GM18858 (cell line): Measurements from ENCODE around the gene PCNX1.
"Not testable (repeated sequence)": the region's sequence is repeated elsewhere in the genome, so short reads cannot be mapped to it uniquely, and the experiment has no call there.

Experiments
- ATAC-seq: cut with Tn5 transposase; IDR thresholded peaks from one replicate; pipeline ENCODE4 v1.9.1; 2021; ENCODE audit not compliant: unreplicated experiment

The PCNX1 gene

DNA sequence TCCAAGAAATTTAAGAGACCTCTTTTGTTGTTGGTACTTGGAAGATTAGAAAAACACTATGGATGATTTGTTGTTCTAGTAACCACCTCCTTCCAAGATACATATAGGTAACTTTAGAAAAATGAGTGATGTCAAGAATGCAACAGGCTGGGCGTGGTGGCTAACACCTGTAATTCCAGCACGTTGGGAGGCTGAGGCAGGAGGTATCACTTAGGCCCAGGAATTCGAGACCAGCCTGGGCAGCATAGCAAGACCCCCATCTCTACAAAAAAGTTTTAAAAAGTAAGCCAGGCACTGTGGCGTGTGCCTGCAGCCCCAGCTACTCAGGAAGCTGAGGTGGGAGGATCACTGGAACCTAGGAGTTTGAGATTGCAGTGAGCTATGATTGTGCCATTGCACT, 97.8 kb downstream of the PCNX1 start:
- ATAC-seq = no peak

DNA sequence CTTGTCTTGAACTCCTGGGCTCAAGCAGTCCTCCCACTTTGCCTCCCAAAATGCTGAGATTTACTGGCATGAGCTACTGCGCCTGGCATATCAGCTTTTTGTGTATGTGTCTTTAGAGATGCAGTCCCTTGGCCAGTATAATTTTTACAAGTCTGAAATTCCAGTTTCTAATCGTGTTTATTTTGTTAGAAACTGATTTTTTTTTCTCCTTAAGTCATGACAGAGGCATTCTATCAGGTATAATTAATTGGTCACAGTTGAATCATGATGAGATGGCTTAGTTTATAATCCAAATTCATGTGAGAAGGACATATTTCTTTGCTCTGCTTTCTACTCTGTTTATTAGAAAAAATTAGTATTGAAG, 98.9 kb downstream of the PCNX1 start:
- no peak for ATAC-seq

DNA sequence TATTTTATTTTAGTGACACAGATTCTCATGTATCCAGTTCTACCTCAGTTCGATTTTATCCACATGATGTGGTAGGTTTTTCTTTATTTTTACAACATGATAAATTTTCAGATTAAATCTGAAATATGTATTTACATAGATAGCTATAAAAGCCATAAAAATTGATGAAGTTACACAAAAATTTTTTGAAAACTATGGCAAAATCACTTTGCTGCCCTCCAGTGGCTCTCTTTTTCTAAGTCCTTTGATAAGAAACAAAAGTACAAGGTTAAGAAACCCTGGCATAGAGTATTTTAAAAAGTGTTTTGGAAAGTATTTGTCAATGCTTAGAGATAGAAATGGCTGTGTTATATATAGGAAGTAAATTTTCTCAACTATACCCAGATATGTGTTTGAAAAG, 104.2 kb downstream of the PCNX1 start:
- no peak for ATAC-seq

DNA sequence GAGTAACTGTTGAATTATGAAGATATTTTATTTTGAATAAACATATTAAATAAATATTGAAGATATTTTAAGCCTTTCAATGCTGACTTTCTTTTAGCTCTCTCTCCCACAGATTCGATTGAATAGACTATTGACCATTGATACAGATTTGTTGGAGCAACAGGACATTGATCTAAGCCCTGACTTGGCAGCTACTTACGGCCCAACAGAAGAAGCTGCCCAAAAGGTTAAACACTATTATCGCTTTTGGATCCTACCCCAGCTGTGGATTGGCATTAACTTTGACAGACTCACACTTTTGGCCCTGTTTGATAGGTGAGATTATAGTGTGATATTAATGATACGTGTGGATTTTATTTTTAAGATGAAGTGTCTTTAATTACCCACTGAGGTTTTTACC, 105.6 kb downstream of the PCNX1 start:
- no peak for ATAC-seq

DNA sequence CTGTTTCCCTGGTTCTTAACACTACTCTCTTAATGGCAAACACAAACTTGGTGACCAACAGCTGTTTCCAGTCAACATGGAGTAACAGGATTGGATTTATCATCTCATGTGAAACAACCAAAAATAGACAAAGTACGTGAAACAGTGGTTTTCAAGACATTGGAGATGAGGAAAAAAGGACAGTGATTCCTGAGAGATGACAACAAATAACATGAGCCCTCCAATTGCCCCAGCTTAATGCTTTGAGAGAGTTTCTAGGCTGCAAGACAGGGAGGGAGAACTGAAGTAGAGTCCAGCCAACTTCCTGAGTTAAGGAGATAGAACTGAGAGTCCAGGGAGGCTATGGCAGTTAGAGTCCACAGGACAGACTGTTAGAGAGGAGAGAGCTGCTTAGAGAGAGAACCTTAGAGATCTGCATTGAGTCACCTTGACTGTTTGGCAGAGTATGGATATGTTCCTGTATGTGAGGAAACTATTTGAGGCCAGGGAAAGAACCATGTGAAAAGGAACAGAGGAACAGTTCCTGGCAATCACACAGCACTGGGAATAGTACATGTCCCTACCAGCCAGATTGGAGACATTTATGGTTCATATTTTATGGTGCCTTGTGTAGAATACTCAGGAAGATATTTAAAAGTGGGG, 106.4 kb downstream of the PCNX1 start:
- no peak for ATAC-seq

DNA sequence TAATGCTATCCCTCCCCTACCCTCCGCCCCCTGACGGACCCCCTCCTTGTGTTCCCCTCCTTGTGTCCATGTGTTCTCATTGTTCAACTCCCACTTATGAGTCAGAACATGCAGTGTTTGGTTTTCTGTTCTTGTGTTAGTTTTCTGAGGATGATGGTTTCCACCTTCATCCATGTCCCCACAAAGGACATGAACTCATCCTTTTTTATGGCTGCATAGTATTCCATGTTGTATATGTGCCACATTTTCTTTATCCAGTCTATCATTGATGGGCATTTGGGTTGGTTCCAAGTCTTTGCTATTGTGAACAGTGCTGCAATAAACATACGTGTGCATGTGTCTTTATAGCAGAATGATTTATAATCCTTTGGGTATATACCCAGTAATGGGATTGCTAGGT, 112.7 kb downstream of the PCNX1 start:
- ATAC-seq = not testable (repeated sequence)

DNA sequence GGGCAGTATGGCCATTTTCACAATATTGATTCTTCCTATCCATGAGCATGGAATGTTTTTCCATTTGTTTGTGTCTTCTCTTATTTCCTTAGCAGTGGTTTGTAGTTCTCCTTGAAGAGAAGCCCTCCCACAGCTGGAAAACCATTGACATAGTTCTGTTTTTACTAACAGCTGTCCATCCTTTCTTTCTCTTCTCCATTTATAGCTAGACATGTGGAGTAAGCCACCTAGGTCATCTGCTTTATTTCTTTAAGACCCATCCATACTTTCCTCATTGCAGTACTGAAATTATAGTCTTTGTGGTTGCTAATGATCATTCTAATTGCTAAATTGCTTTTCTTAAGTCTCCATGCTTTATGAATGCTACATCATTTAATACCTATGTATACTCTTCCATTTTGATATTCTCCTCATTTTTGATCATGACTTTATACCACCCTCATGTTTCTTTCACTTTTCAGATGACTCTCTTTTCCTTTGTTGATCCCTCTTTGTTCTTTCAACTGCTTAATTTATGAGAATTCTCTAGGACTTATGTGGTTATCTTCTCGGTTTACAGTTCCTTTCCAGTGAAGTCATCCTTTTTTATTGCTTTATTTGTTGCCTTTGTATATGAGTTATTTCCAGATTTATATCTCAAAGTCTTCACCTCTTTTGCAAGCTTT, 114.2 kb downstream of the PCNX1 start:
- ATAC-seq = no peak

DNA sequence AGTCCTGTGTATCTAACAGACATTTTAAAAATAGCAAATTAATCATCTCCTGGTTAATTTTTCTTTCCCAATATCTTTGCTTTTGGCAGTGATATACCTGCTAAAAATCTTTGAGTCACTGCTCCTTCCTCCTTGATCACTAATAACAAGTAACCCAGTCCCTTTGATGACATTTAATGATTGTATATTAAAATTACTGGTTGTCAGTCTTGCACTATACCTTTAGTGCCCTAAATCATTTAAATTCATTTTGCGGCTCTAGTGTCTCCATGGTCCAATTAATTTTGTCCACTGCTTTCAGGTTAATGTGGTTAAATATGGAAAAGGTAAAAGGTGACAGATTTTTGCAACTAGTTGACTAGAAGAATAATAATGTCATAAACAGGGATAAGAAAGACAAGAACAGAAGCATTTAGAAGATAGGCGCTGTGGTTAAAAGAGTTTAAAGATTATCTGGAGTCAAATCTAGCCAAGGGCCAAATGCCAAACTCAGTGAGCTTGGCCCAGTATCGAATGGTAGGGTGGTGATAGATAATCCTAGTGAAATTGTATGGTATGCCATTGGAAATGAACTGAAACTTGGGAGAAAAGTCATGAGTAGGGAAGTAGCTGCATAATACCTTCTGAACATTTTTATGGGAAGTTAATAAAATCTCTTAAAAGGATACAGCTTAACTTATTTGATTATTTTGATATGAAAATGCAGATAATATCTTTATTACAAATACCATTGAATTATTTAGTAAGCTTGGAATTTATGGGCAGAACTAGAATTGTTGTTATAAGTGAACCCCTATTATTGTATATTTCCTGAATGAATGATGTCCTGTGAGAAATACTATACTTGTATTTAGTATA, 115.0 kb downstream of the PCNX1 start:
- ATAC-seq = no peak

DNA sequence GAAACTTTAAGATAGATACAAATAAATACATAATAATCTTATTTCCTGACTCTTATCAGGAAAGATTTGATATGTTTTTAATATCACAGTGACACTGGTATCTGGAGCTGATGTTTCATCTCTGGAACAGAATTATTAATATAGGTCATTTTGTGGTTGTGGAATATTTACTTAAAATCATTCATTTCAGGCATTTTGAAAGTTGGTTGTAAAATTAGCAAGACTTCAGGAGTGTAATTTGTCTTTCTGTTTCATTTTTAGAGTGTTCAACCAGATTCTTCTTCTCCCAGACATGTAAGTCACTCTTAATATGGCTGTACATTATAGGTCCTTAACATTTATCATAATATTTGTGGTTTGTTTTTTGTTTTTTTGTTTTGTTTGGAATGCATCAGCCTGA, 115.7 kb downstream of the PCNX1 start:
- no peak for ATAC-seq

DNA sequence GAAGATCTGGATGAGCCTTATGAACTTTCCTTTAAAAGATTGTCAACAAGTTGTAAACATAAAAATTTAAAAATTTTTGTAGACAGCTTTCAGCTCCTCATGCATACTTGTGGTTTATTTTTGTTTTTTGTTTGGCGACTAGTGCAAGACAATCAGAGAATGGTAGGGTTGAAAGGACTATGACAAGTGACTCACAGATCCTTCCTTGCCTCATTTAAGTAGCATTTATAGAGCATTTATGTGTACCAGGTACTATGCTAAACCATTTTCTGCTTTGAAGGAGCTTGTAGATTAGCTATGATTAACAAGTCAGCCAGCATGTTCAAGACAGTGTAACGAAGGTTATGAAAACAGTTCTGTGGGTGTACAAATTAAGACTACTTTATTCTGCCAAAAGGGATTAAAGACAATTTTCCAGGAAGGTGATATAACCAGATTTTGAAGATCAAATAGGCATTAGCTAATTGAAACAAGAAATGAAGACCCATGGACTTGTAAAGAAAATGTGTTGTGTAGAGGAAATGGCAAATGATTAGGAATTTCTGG, 122.0 kb downstream of the PCNX1 start:
- no peak for ATAC-seq

DNA sequence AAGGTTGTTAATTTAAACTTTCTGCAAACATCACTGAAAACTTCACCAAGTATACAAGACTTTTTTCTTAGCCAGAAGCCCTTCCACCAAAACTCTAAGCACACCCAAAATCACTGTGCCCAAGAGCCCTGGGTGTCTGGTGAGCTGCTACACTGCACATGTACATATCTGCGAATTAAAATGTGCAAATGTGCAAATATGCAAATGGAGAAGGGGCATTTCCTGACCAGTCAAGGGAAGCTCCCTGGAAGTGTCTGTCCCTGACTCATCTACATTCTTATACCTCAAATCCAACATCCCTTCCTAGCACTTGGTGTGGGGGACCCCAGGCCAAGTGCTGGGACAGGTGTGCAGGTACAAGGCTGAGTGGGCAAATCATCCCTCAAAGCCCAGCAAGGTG, 123.7 kb downstream of the PCNX1 start:
- ATAC-seq = no peak

DNA sequence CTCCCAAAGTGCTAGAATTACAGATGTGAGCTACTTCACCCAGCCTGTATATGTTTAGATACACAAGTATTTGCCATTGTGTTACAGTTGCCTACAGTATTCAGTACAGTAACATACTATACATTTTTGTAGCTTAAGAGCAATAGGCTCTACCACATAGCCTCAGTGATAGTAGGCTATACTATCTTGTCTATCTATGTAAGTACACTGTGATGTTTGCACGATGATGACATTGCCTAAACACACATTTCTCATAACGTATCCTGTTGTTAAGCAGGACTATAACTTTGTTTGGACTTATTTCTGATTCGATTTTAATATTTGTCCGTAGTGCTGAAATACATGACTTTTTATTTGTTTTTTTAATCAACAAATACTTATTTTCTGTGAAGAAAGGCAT, 129.2 kb downstream of the PCNX1 start:
- ATAC-seq = no peak

DNA sequence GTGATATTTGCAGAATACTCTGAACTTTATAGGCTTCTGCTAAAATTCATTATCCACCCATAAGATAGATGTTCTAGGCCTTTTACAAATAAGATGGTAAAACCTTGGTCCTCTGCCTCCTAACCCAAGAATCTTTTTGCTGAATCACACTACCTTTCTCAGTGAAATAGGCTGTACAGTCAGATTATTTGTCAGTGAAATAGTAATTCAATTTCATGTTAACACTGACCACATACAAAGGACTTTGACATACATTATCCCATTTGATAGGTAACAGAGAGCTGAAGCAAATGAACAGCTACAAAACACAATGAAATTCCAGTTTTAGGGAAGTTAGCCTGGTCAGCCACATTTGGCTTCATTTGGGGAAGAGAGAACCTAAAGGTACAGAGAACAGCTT, 141.1 kb downstream of the PCNX1 start:
- no peak for ATAC-seq

DNA sequence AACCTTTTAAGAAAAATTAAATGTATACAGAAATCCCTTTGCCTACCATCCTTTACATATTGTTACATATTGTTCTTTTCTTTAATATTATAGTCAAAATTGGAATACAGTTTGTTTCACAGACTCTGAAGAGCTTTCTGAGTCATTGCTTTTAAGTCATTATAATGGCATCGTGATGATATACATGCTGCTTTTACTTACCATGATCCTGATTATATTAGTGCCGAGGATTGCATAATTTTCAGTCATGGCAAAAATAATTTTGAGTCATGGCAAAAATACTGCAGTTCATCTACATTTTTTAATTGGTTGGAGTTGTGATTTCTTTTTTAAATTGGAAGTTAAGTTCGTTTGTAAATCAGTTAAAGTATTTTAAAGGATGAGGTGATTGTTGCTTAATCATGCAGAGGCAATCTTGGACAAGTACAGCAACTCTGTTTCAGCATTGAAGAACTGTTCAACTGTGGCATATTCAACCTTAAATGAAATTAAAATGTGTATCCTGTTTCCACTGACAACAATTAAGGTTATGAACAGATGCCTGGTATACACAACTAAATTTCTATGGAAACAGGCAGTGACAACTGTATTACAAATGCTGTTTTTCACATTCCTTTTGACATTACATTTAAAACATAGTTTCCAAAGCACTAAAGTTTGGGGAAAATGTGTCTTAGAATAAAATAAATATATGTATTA, 142.3 kb downstream of the PCNX1 start:
- ATAC-seq = no peak

DNA sequence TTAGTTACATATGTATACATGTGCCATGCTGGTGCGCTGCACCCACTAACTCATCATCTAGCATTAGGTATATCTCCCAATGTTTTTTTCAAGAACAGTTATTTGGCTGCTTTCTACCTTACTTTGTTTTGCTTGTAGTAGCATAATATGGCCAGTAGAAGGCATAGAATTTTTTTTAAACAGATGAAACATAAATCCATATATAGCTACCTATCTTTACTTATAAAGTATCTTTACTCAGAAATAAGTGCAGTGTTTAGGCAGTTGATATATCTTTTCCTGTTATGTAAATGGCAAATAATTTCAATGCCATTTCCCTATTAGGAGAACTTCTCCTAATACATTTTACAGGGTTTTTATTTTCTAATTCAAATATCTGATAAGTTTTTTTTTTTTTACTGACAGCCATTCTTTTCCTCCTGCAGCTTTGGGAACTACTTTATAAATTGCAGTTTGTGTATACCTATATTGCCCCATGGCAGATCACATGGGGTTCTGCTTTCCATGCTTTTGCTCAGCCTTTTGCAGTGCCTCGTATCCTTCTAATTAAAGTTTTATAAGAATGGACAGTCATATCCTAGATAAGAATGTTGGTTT, 143.1 kb downstream of the PCNX1 start:
- no peak for ATAC-seq

DNA sequence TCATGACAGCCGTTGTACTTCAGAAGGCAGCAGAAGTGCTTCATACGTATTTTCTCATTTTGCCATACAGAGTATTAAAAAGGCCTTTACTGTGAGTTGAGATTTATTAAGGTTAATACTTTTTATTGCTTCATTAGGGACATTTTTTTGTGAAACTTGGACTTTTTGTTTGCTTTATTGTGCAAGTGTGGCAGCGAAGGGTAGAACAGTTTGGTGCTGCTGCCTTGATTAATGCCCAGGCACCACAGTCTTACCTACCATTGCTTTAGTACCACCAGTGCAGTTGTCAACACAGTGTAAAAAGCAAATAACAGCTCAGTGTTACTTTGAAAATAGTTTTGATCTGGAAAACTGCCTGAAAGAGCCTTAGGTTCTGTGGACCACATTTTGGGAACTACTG, 147.4 kb downstream of the PCNX1 start:
- no peak for ATAC-seq

DNA sequence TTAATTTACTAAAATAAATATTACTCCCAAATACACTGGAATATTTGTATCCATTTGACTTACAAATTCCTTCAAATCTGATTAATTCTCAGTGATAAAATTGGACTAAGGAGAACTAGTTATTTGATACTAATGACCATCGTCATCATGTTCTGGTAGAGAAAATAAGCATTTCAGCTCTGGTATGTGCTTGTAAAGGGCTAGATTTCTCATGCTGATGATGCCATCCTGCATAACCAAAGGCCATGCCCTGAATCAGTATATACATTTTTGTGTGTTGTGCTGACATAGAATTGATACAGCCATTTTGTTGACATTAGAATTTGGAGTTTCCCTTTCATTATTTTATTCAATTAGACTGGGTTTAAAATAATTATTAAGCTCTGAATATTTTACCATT, 148.9 kb downstream of the PCNX1 start:
- no peak for ATAC-seq

DNA sequence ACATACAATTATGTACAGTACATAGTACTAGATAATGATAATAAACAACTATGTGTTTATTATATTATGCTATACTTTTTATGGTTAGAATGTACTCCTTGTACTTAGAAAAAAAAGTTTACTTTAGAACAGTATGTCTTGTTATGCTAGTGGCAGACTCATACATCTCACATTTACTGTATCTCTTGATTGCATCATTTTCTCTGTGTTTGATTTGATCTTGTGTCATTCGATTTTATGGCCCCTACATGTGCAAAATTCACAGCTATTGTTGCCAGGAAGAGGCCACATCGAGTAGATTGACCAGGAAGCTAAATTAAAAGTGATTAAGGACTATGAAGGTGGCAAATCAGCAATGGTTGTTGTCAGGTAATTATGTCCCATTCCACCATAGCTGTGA, 153.0 kb downstream of the PCNX1 start:
- ATAC-seq = no peak

DNA sequence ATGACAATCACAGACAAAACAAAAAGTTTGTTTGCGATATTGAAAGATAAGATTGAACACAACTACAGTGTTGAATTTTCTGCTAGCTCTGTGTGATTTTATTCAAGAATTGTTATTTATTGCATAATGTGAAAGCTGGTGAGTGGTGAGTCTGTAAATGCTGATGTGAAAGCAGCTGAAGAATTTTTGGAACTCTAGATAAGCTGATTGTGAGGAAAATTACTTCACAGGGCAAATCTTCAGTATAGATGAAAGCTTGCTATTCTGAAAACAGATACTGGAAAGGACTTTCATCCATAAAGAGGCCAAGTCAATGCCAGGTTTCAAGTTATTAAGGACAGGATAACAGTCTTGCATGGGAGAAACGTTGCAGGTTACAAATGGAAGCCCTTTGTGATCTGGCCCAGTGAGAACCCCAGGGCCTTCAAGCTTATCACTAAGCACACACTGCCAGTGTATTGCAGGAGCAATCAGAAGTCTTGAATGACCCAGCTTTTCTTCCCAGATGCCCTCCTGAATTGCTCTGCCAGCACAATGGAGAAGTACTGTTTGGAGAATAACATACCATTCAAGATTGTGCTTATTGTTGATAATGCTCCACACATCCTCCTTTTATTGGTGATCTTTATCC, 153.7 kb downstream of the PCNX1 start:
- ATAC-seq = no peak

DNA sequence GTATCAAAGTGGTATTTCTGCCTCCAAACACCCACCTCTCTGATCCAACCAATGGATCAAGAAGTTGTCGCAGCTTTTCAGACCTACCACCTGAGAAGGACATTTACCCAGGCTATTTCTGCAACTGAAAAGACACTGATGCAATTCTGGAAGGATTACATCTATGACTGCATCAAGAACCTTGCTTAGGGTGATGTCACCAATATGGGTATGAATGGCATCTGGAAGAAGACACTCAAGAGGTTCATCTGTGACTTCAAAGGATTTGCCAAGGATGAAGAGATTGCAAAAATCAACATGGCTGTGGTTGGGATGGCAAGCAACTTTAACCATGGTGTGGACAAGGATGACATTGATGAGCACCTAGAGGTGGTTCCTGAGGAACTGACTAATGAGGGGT, 154.2 kb downstream of the PCNX1 start:
- ATAC-seq = no peak
